Fibroblast of skin of left biceps (primary cell): ENCODE results near the gene ACSL3.
A peak's percentile ranks its signal among the peaks of the same experiment; 100 is the strongest.

ENCODE experiments used
- DNase-seq, 2 experiments: peaks; one replicate each; pipeline ENCODE4 v3.0.0-alpha.2; 2013; ENCODE audit warnings: low read depth in 2 of 2

ACSL3 gene

GRCh38 chr2:222942561-222942960 is 81.7 kb downstream of the ACSL3 start:
- DNase-seq: no peak

- DNase-seq: no peak
Observed at GRCh38 chr2:222942977-222943376, 82.1 kb downstream of the ACSL3 start.

GRCh38 chr2:222943820-222944219 is 83.0 kb downstream of the ACSL3 start:
- no peak for DNase-seq

- no peak for DNase-seq
Observed at GRCh38 chr2:222944552-222944951, 83.7 kb downstream of the ACSL3 start.

- no peak for DNase-seq
Observed at GRCh38 chr2:222944971-222945740, 84.3 kb downstream of the ACSL3 start.

GRCh38 chr2:222945887-222946286 is 85.1 kb downstream of the ACSL3 start:
- no peak for DNase-seq

- DNase-seq: no peak
Observed at GRCh38 chr2:222946700-222947287, 86.0 kb downstream of the ACSL3 start.

GRCh38 chr2:222949073-222949472 is 88.2 kb downstream of the ACSL3 start:
- no peak for DNase-seq

GRCh38 chr2:222949690-222950323 is 89.0 kb downstream of the ACSL3 start:
- DNase-seq: no peak

GRCh38 chr2:222950638-222951285 is 89.9 kb downstream of the ACSL3 start:
- DNase-seq: peak; percentile 59 to 66

GRCh38 chr2:222952204-222952603 is 91.4 kb downstream of the ACSL3 start:
- no peak for DNase-seq

GRCh38 chr2:222955008-222955407 is 94.2 kb downstream of the ACSL3 start:
- DNase-seq: no peak

- peak; percentile 74 to 77 for DNase-seq
Observed at GRCh38 chr2:222959358-222959757, 98.5 kb downstream of the ACSL3 start.

GRCh38 chr2:222960126-222960525 is 99.3 kb downstream of the ACSL3 start:
- DNase-seq: no peak

- DNase-seq: no peak
Observed at GRCh38 chr2:222963641-222964040, 102.8 kb downstream of the ACSL3 start.

GRCh38 chr2:222964376-222965031 is 103.7 kb downstream of the ACSL3 start:
- DNase-seq: no peak

- no peak for DNase-seq
Observed at GRCh38 chr2:222965555-222965954, 104.7 kb downstream of the ACSL3 start.

GRCh38 chr2:222968550-222969155 is 107.8 kb downstream of the ACSL3 start:
- DNase-seq: no peak

- DNase-seq: peak in 1 of 2 experiments; percentile 50
Observed at GRCh38 chr2:222969491-222969890, 108.7 kb downstream of the ACSL3 start.

GRCh38 chr2:222972420-222972819 is 111.6 kb downstream of the ACSL3 start:
- DNase-seq: no peak

- no peak for DNase-seq
Observed at GRCh38 chr2:222973237-222973636, 112.4 kb downstream of the ACSL3 start.

- DNase-seq: no peak
Observed at GRCh38 chr2:222973733-222974132, 112.9 kb downstream of the ACSL3 start.
